HepG2 (cell line): ENCODE data around the gene CACNA1G. TPM values are rescaled to one million over a fixed set of nuclear protein-coding genes. Genes with fewer than 3 reads are reported as not detected.

Experiments used
- AKNA ChIP-seq: sonication (generic); formaldehyde crosslinking; IDR thresholded peaks from 2 replicates; pipeline ENCODE4 v1.4.0; 2020; ENCODE audit warnings: missing genetic modification reagents, borderline replicate concordance
- DDIT3 ChIP-seq: sonication (generic); formaldehyde crosslinking; IDR thresholded peaks from 2 replicates; pipeline ENCODE4 v1.4.0; 2020; ENCODE audit warnings: mild to moderate bottlenecking, missing genetic modification reagents
- ELF3 ChIP-seq: IDR thresholded peaks from 2 replicates; pipeline ENCODE4 v1.6.1; 2016; ENCODE audit warnings: missing genetic modification reagents, missing compliant biosample characterization
- HOXA3 ChIP-seq: sonication (generic); formaldehyde crosslinking; IDR thresholded peaks from 2 replicates; pipeline ENCODE4 v1.5.0; 2020; ENCODE audit warnings: missing genetic modification reagents
- NFIB ChIP-seq: sonication (generic); formaldehyde crosslinking; IDR thresholded peaks from 2 replicates; pipeline ENCODE4 v1.9.0; 2021; ENCODE audit warnings: missing genetic modification reagents, mild to moderate bottlenecking, borderline replicate concordance
- PHF5A ChIP-seq: IDR thresholded peaks from one replicate; pipeline ENCODE4 v1.6.1; 2018; ENCODE audit warnings: low read depth, missing genetic modification reagents; ENCODE audit not compliant: unreplicated experiment
- REPIN1 ChIP-seq: sonication (generic); formaldehyde crosslinking; IDR thresholded peaks from 2 replicates; pipeline ENCODE4 v1.8.0; 2022; ENCODE audit warnings: missing genetic modification reagents, low read depth, mild to moderate bottlenecking, borderline replicate concordance
- RNF2 ChIP-seq: fragments of 450-650 bp; conservative IDR thresholded peaks from 2 replicates; pipeline ENCODE4 v1.6.1; 2016; ENCODE audit warnings: low read depth
- SOX13 ChIP-seq, 3 experiments: fragments of 450-650 bp in 1 of 3; sonication (generic) in 1 of 3; formaldehyde crosslinking in 1 of 3; IDR thresholded peaks in 2 of 3; conservative IDR thresholded peaks in 1 of 3; 2 replicates each; pipeline versions ENCODE4 v1.5.0 to v1.6.1; 2016 to 2020; ENCODE audit warnings: antibody characterized with exemption in 1 of 3, mild to moderate bottlenecking in 1 of 3, missing compliant biosample characterization in 1 of 3, missing genetic modification reagents in 1 of 3, moderate library complexity in 1 of 3
- XBP1 ChIP-seq: sonication (generic); formaldehyde crosslinking; IDR thresholded peaks from 2 replicates; pipeline ENCODE4 v1.5.0; 2020; ENCODE audit warnings: missing genetic modification reagents
- ZBTB8A ChIP-seq: sonication (generic); formaldehyde crosslinking; IDR thresholded peaks from 2 replicates; pipeline ENCODE4 v1.4.0; 2020; ENCODE audit warnings: mild to moderate bottlenecking, low read depth, missing genetic modification reagents, borderline replicate concordance
- ZNF24 ChIP-seq: fragments of 450-650 bp; IDR thresholded peaks from 2 replicates; pipeline ENCODE4 v1.6.1; 2017; ENCODE audit warnings: antibody characterized with exemption, mild to moderate bottlenecking
- ZNF292 ChIP-seq: sonication (generic); formaldehyde crosslinking; IDR thresholded peaks from 2 replicates; pipeline ENCODE4 v1.8.1; 2022; ENCODE audit warnings: mild to moderate bottlenecking, low read depth, missing genetic modification reagents, borderline replicate concordance
- ZNF383 ChIP-seq: sonication (generic); formaldehyde crosslinking; IDR thresholded peaks from 2 replicates; pipeline ENCODE4 v1.4.0; 2020; ENCODE audit warnings: missing genetic modification reagents, mild to moderate bottlenecking, borderline replicate concordance
- ZNF451 ChIP-seq: sonication (generic); formaldehyde crosslinking; IDR thresholded peaks from 2 replicates; pipeline ENCODE4 v1.5.0; 2020; ENCODE audit warnings: mild to moderate bottlenecking, missing genetic modification reagents
- ZNF530 ChIP-seq: sonication (generic); formaldehyde crosslinking; IDR thresholded peaks from 2 replicates; pipeline ENCODE4 v1.5.0; 2020; ENCODE audit warnings: low read depth, mild to moderate bottlenecking, missing genetic modification reagents
- ZNF546 ChIP-seq: sonication (generic); formaldehyde crosslinking; conservative IDR thresholded peaks from 2 replicates; pipeline ENCODE4 v1.8.1; 2023; ENCODE audit warnings: mild to moderate bottlenecking, missing genetic modification reagents
- ZNF747 ChIP-seq: sonication (generic); formaldehyde crosslinking; IDR thresholded peaks from 2 replicates; pipeline ENCODE4 v1.8.1; 2023; ENCODE audit warnings: missing genetic modification reagents, mild to moderate bottlenecking, borderline replicate concordance
- polyA plus RNA-seq, 8 experiments: library from polyadenylated mRNA; depleted of rRNA in 3 of 8; stranded (reverse) in 7 of 8; unstranded in 1 of 8; fragments of >200 nt; fragmentation: Illumina TruSeq in 4 of 8; extraction: Trizol in 4 of 8; gene quantifications; 2 replicates each; pipeline versions ENCODE4 v1.2.1 to v1.2.3, GENCODE V29; 2011 to 2016; ENCODE audit warnings: low read depth in 4 of 8, missing spikeins in 1 of 8, mixed read lengths in 1 of 8; ENCODE audit not compliant: insufficient read depth in 1 of 8
- total RNA-seq, 5 experiments: library from RNA; depleted of rRNA; stranded (reverse); fragments of >200 nt; fragmentation: Illumina TruSeq; extraction: Trizol; gene quantifications; 2 replicates each; pipeline ENCODE4 v1.2.3, GENCODE V29; 2016; ENCODE audit warnings: low read depth in 1 of 5
- TF ChIP-seq, protein P1 (sequence below): sonication (generic); formaldehyde crosslinking; IDR thresholded peaks from 2 replicates; pipeline ENCODE4 v1.8.0; 2022; ENCODE audit warnings: missing genetic modification reagents, low read depth, mild to moderate bottlenecking, borderline replicate concordance
- TF ChIP-seq, protein P2 (sequence below): sonication (generic); formaldehyde crosslinking; IDR thresholded peaks from 2 replicates; pipeline ENCODE4 v1.4.0; 2020; ENCODE audit warnings: missing genetic modification reagents
- TF ChIP-seq, protein P3 (sequence below): sonication (generic); formaldehyde crosslinking; IDR thresholded peaks from 2 replicates; pipeline ENCODE4 v1.5.1; 2020; ENCODE audit warnings: missing genetic modification reagents, mild to moderate bottlenecking, borderline replicate concordance

The CACNA1G gene
- total and polyA plus RNA-seq, 2 of the 13 experiments (the other 11 are each of a cell fraction or from before 2014, with no cell fraction given): 0.02 TPM; not detected in 1

GRCh38 chr17:50634915-50635731 lies 74.6 kb downstream of the CACNA1G start (continued):
- TF ChIP-seq ZNF383 (CRISPR knock-in tag) (peak; percentile 94; the same call in 1 of the 2 replicates), ZNF292 (CRISPR knock-in tag) (no peak), ZBTB8A (no peak), AKNA (CRISPR knock-in tag) (no peak), ZNF546 (CRISPR knock-in tag) (no peak), PHF5A (CRISPR knock-in tag) (no peak), SOX13 (IDR thresholded peaks at IDR 0.05) (no peak), SOX13 (CRISPR knock-in tag; conservative IDR thresholded peaks at IDR 0.05 in 1 of 2, IDR thresholded peaks at IDR 0.05 in 1 of 2) (no peak), ZNF24 (no peak), XBP1 (CRISPR knock-in tag) (no peak), ZNF451 (0 out of 2 replicates have a peak, but pooled peaks have one; percentile 69), REPIN1 (no peak), DDIT3 (CRISPR knock-in tag) (no peak), ELF3 (CRISPR knock-in tag) (no peak), HOXA3 (CRISPR knock-in tag) (no peak; the same call in 1 of the 2 replicates), NFIB (CRISPR knock-in tag) (no peak), ZNF530 (CRISPR knock-in tag) (no peak), ZNF747 (no peak), RNF2 (no peak)
- TF ChIP-seq, protein P1, sequence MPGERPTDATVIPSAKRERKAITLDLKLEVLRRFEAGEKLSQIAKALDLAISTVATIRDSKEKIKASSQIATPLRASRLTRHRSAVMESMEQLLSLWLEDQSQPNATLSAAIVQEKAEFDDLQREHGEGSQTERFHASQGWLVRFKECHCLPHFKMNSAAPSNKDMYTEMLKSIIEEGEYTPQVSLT (CRISPR knock-in tag): no peak
- TF ChIP-seq, protein P2, sequence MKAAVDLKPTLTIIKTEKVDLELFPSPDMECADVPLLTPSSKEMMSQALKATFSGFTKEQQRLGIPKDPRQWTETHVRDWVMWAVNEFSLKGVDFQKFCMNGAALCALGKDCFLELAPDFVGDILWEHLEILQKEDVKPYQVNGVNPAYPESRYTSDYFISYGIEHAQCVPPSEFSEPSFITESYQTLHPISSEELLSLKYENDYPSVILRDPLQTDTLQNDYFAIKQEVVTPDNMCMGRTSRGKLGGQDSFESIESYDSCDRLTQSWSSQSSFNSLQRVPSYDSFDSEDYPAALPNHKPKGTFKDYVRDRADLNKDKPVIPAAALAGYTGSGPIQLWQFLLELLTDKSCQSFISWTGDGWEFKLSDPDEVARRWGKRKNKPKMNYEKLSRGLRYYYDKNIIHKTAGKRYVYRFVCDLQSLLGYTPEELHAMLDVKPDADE (CRISPR knock-in tag): no peak
- TF ChIP-seq, protein P3, sequence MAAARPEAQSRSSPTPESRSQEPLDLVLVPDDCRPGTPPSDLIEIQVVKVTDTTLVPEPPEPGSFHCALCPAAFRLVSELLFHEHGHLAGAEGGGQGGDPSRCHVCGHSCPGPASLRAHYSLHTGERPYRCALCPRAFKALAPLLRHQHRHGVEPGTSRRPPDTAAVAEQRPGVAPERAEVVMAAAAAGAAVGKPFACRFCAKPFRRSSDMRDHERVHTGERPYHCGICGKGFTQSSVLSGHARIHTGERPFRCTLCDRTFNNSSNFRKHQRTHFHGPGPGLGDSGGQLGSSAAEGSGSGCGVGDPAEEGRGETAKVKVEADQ (CRISPR knock-in tag): 0 out of 2 replicates have a peak, but pooled peaks have one; percentile 7
